Breast epithelium (tissue), 3 donors: ENCODE data around the gene SAC3D1.

ENCODE experiments used
- CTCF ChIP-seq, 3 donors: fragments of 450-650 bp; IDR thresholded peaks; one replicate each; pipeline ENCODE4 v1.5.1; 2016 to 2017; ENCODE audit warnings: antibody characterized with exemption in 3 of 3, mild to moderate bottlenecking in 3 of 3, moderate library complexity in 3 of 3
- POLR2A ChIP-seq: fragments of 450-650 bp; IDR thresholded peaks from one replicate; pipeline ENCODE4 v1.6.1; 2016; ENCODE audit warnings: antibody characterized with exemption, mild to moderate bottlenecking, moderate library complexity

GRCh38 chr11:65003282-65003681 lies 37.7 kb upstream of the SAC3D1 start:
- TF ChIP-seq CTCF (IDR thresholded peaks at IDR 0.05) = no peak
- TF ChIP-seq POLR2A = no peak
